IPS-18c (cell line): ENCODE measurements around the gene TULP4.
"Not testable (repeated sequence)": the region's sequence is repeated elsewhere in the genome, so short reads cannot be mapped to it uniquely, and the experiment has no call there.

Experiments
- H3K4me3 ChIP-seq: 2 replicates; pipeline ENCODE4 v1.7.0; 2013; ENCODE audit warnings: low read depth, mild to moderate bottlenecking, low read length, moderate library complexity; ENCODE audit not compliant: insufficient read depth
- H3K9me3 ChIP-seq: one replicate; pipeline ENCODE4 v1.6.1; 2013; ENCODE audit warnings: mild to moderate bottlenecking, low read length, moderate library complexity; ENCODE audit not compliant: control insufficient read depth, insufficient read depth

The TULP4 gene

GRCh38 chr6:158507174-158507573 is 194.9 kb downstream of the TULP4 start:
- H3K4me3 ChIP-seq: no peak overlapping the region
- H3K9me3 ChIP-seq: no peaks in the 10 kb centered on the region

GRCh38 chr6:158508450-158508849 is 196.2 kb downstream of the TULP4 start:
- no peaks in the 10 kb centered on the region for H3K9me3 ChIP-seq
- no peak overlapping the region for H3K4me3 ChIP-seq

DNA sequence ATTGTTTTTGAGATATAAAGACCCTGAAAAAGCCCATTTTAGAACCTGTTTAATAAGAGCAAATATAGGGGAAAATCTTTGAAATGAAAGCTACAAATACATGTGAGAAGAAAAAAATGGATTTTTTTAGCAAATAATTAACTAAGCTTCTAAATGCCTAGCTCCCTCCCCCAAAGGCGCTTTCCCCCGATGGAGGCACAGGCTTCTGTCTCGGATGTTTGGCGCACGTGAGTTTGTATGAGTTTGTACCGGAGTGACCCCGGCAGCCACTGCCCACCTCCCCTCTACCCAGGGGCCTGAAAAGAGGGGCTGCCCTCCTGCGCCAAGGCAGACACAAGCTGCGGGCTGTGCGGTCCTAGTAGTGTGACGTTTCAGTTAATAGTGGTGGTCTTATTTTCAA is 197.2 kb downstream of the TULP4 start:
- Histone ChIP-seq H3K9me3 (no peaks in the 10 kb centered on the region), H3K4me3 (no peak overlapping the region)

DNA sequence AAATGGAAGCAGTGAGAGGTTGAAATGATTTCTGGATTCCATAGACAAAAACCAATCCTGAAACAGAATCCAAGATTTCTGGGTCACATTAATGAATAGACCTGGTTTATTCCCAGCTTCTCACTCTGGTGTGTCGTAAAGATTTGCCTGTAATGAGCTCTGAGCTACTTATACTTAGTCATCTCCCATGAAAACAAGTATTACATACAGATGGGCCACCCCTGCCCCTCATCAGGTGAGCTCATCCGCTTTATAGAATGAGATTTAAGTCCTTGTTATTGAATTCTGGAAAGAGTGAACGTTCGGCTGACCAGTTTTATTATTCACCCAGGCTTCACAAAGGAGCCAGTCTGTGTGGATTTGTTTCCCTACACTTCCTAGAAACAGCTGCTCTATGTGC is 200.5 kb downstream of the TULP4 start:
- no peaks in the 10 kb centered on the region for H3K9me3 ChIP-seq
- no peak overlapping the region for H3K4me3 ChIP-seq

GRCh38 chr6:158514176-158514575 is 201.9 kb downstream of the TULP4 start:
- Histone ChIP-seq H3K9me3 (no peaks in the 10 kb centered on the region), H3K4me3 (no peak overlapping the region)

DNA sequence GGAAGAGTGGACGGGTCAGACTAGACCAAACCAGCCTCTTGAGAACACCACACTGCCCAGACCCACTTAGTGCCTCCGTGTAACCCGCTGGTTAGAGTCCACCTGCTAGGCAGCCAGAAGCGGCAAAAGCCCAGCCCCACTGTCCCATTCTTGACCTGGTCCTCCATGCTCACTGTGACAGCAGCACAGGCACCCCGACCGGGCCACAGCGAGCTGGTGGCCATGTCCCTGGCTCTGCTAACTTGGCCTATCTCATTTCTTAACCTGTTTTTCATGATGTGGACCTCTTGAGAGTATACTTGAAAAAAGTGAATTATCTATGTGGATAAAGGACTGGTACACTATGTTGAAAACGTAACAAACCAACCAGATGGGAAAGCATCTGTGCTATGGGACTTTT is 202.7 kb downstream of the TULP4 start:
- H3K9me3 ChIP-seq: no peaks in the 10 kb centered on the region

DNA sequence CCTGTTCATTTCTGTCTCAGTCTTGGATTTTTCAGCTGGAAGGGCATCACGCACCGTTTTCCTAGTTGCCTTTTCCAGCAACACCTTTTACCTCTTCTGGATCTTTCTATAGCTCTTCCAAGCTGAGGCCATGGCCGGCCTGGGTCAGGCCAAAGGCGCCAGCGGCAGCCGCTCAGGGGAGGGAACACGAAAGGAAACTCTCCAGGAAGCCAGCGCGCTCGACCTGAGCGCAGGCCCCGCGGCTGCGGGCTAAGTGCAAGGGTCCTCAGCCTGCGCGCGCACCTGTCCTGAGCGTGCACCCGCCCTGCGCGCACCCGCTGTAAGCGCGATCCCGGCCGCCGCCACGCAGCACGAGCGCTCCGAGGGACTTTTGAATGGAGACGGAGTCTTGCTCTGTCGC is 203.8 kb downstream of the TULP4 start:
- Histone ChIP-seq H3K4me3 (no peak overlapping the region), H3K9me3 (no peaks in the 10 kb centered on the region)

More for the DNA sequence above, 202.7 kb downstream of the TULP4 start:
- H3K4me3 ChIP-seq: no peak overlapping the region

GRCh38 chr6:158517038-158517437 is 204.8 kb downstream of the TULP4 start:
- Histone ChIP-seq H3K9me3 (no peaks in the 10 kb centered on the region), H3K4me3 (no peak overlapping the region)

- no peaks in the 10 kb centered on the region for H3K9me3 ChIP-seq
- no peak overlapping the region; the same call in 1 of the 2 replicates for H3K4me3 ChIP-seq
These were observed 205.3 kb downstream of the TULP4 start for GRCh38 chr6:158517581-158517980.

DNA sequence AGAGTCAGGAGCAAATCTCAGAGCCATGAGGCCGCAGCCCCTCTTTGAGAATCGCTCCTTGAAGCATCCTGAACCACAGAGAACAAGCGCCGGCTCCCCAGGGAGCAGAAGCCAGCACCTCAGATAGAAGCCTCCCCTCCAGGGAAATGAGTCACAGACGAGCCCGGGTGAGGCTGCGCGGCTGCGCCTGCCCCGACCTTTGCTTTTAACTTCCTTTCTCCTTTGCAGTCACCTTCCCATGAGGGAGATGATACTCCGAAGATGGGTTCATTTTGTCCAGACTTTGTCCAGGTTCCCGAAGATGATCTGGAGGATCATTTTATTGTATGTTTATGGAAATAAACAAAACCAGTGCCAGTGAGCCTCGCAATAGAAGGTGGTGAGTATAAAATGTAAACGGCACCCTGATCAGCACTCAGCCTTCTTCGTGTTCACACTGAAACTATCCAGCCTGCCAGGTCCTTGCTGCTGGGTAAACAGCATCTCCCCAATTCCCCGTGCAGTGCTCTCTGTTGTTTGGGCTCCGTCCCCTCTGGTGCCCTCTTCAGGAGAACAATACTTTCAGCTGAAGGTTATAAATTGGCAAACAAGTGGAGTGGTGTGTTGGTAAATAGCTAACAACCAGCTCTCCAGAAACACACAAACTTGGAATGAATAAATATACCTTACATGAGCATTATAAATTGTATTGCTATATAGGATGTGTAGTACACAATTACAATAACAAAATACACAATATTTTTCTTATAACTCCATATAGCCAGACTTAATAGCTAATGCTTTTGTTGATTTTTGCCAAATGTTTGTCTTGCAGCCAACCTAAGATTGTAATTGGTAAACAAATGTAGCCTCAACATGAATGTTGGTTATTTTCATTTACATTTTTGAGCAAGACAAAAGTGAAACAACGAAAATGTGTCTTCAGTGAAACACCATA is 206.2 kb downstream of the TULP4 start:
- peak overlapping the region; percentile 37 for H3K4me3 ChIP-seq
- H3K9me3 ChIP-seq: no peaks in the 10 kb centered on the region

- no peak overlapping the region for H3K4me3 ChIP-seq
- no peaks in the 10 kb centered on the region for H3K9me3 ChIP-seq
These were observed 207.0 kb downstream of the TULP4 start for GRCh38 chr6:158519300-158519699.

DNA sequence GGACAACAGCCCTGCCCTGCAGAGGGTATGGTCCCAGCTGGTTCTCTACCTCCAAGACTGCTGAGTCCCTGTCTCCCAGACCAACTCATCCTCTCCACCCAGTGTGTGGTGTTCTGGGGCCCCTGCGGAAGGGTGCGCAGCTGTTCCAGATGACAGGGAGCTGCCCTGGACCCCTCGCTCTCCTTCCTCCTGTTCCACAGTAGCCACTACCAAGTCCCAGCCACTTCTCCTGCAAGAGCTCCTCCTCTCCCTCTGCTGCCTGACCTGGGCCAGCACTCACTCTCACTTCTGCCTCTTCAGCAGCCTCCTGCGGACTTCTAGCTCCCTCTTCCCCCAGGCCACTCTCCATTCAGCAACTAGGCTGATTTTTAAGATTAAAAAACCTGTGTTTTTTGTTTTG is 207.5 kb downstream of the TULP4 start:
- Histone ChIP-seq H3K4me3 (no peak overlapping the region), H3K9me3 (no peaks in the 10 kb centered on the region)

GRCh38 chr6:158520975-158521374 is 208.7 kb downstream of the TULP4 start:
- not testable (repeated sequence) for H3K4me3 ChIP-seq

GRCh38 chr6:158521759-158522158 is 209.5 kb downstream of the TULP4 start:
- no peaks in the 10 kb centered on the region for H3K9me3 ChIP-seq
- H3K4me3 ChIP-seq: no peak overlapping the region

More at GRCh38 chr6:158520975-158521374, 208.7 kb downstream of the TULP4 start:
- not testable (repeated sequence) for H3K9me3 ChIP-seq

GRCh38 chr6:158522616-158523015 is 210.4 kb downstream of the TULP4 start:
- Histone ChIP-seq H3K4me3 (no peak overlapping the region), H3K9me3 (no peaks in the 10 kb centered on the region)

GRCh38 chr6:158524311-158524710 is 212.0 kb downstream of the TULP4 start:
- no peaks in the 10 kb centered on the region for H3K9me3 ChIP-seq

GRCh38 chr6:158527858-158528257 is 215.6 kb downstream of the TULP4 start:
- not testable (repeated sequence) for H3K9me3 ChIP-seq, H3K4me3 ChIP-seq

More at GRCh38 chr6:158524311-158524710, 212.0 kb downstream of the TULP4 start:
- H3K4me3 ChIP-seq: no peak overlapping the region

DNA sequence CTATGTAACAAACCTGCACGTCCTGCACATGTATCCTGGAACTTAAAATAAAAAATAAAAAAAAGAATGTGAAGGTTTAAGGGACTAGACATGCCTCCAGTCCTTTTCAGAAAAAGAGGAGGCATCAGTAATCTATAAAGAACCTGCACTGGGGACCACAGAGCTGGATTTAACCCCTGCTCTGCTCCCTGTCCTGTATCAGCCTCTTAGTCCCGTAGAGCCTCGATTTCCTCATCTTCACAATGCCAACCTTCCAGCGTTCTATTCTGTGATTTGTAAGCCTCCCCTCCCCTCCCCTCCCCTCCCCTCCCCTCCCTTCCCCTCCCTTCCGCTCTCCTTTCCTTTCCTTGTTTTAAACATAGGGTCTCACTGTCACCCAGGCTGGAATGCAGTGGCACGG is 216.6 kb downstream of the TULP4 start:
- no peaks in the 10 kb centered on the region for H3K9me3 ChIP-seq
- H3K4me3 ChIP-seq: no peak overlapping the region

DNA sequence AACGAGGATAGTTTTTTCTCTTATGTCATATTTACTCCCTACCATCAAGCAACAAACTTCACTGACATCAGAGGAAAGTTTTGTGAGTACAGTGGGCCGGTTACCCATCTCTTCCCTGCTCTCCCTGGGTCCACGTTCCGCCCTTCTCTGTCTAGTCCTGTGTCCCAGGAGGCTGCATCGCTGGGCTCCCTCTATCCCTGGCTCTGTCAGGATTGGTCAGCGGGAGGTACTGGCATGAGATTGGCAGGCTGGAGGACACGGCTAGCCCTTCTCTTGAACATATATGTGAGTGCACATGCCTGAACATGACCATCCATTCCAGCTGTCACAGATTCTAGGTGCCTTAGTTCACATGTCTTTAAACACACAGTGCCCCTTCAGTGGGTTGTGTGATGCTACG is 217.4 kb downstream of the TULP4 start:
- no peaks in the 10 kb centered on the region for H3K9me3 ChIP-seq
- no peak overlapping the region for H3K4me3 ChIP-seq
